Naive thymus-derived CD4-positive, alpha-beta T cell (primary cell): ENCODE measurements around the gene ZNF3. TPM values are rescaled to one million over a fixed set of nuclear protein-coding genes. Genes with fewer than 3 reads are reported as not detected.
A peak's percentile ranks its signal among the peaks of the same experiment; 100 is the strongest.

ENCODE experiments used
- ATAC-seq: fragments of 150-1000 bp; cut with Tn5 transposase; 2 replicates; pipeline ENCODE4 v1.10.0; 2021; ENCODE audit warnings: mild to moderate bottlenecking, moderate library complexity
- CTCF ChIA-PET: fragments of 350-600 bp; sonication (Branson Sonifier 250); formaldehyde crosslinking; loops from one replicate; lab custom pipeline; 2021; ENCODE audit warnings: antibody characterized with exemption; lab: Charles Lee
- POLR2A ChIA-PET: fragments of 350-600 bp; sonication (Branson Sonifier 250); formaldehyde crosslinking; loops from one replicate; lab custom pipeline; 2021; ENCODE audit warnings: antibody characterized with exemption, inconsistent platforms; lab: Charles Lee
- DNase-seq, 9 donors: peaks; one replicate each; pipeline versions ENCODE4 v3.0.0 to v3.0.0-alpha.2; 2020 to 2022; ENCODE audit warnings: mixed read lengths in 1 of 9
- H3K27ac ChIP-seq: one replicate; pipeline ENCODE4 v1.7.0; 2013; ENCODE audit warnings: mild to moderate bottlenecking, low read depth, low read length, moderate library complexity
- H3K27me3 ChIP-seq, 2 donors: one replicate each; pipeline ENCODE4 v1.7.0; 2013; ENCODE audit warnings: low read length in 2 of 2, mild to moderate bottlenecking in 2 of 2, moderate library complexity in 2 of 2; ENCODE audit not compliant: control insufficient read depth in 2 of 2, insufficient read depth in 2 of 2
- H3K36me3 ChIP-seq, 3 experiments: 1 replicate in 2 of 3; 2 replicates in 1 of 3; pipeline ENCODE4 v1.7.0; 2013; ENCODE audit warnings: low read length in 3 of 3, mild to moderate bottlenecking in 3 of 3, moderate library complexity in 1 of 3; ENCODE audit not compliant: insufficient read depth in 3 of 3, control insufficient read depth in 2 of 3
- H3K4me1 ChIP-seq, 2 donors: one replicate each; pipeline ENCODE4 v1.7.0; 2013; ENCODE audit warnings: low read length in 2 of 2, mild to moderate bottlenecking in 2 of 2, moderate library complexity in 1 of 2; ENCODE audit not compliant: control insufficient read depth in 2 of 2, insufficient read depth in 2 of 2
- H3K4me3 ChIP-seq: 2 replicates; pipeline ENCODE4 v1.7.0; 2013; ENCODE audit warnings: mild to moderate bottlenecking, low read length
- H3K9me3 ChIP-seq, 3 experiments: 1 replicate in 2 of 3; 2 replicates in 1 of 3; pipeline ENCODE4 v1.7.0; 2013; ENCODE audit warnings: low read length in 3 of 3; ENCODE audit not compliant: control insufficient read depth in 2 of 3
- H3K27ac Mint-ChIP-seq, 9 donors: one replicate each; pipeline ENCODE4 v1.8.0; 2020 to 2022; ENCODE audit warnings: mixed read lengths in 9 of 9, mild to moderate bottlenecking in 8 of 9, moderate library complexity in 5 of 9, inconsistent platforms in 2 of 9
- H3K27me3 Mint-ChIP-seq, 5 donors: one replicate each; pipeline ENCODE4 v1.8.0; 2021 to 2022; ENCODE audit warnings: mixed read lengths in 5 of 5, mild to moderate bottlenecking in 1 of 5
- H3K36me3 Mint-ChIP-seq, 5 donors: one replicate each; pipeline ENCODE4 v1.8.0; 2020 to 2022; ENCODE audit warnings: mixed read lengths in 5 of 5, mild to moderate bottlenecking in 3 of 5, inconsistent platforms in 1 of 5
- H3K4me1 Mint-ChIP-seq, 7 donors: one replicate each; pipeline ENCODE4 v1.8.0; 2020 to 2022; ENCODE audit warnings: mixed read lengths in 7 of 7, mild to moderate bottlenecking in 3 of 7, inconsistent platforms in 1 of 7
- H3K4me3 Mint-ChIP-seq, 10 donors: one replicate each; pipeline ENCODE4 v1.8.0; 2020 to 2022; ENCODE audit warnings: mild to moderate bottlenecking in 10 of 10, mixed read lengths in 10 of 10, moderate library complexity in 6 of 10, inconsistent platforms in 2 of 10
- H3K9me3 Mint-ChIP-seq, 11 donors: one replicate each; pipeline ENCODE4 v1.8.0; 2020 to 2022; ENCODE audit warnings: mixed read lengths in 11 of 11, mild to moderate bottlenecking in 4 of 11, inconsistent platforms in 1 of 11, moderate library complexity in 1 of 11
- intact Hi-C, 2 donors: fragments of 100-400 bp; cut with micrococcal nuclease; formaldehyde crosslinking; loops; one replicate each; pipeline ENCODE4 v1.15.1; 2023
- polyA plus RNA-seq, 2 donors: library from polyadenylated mRNA; unstranded; fragments of 300-500 nt; fragmentation: Illumina TruSeq; gene quantifications; one replicate each; pipeline ENCODE4 v1.2.3, GENCODE V29; 2021
- total RNA-seq, 6 experiments: library from RNA in 5 of 6; stranded (reverse) in 5 of 6; gene quantifications; 1 replicate in 5 of 6; 2 replicates in 1 of 6; pipeline ENCODE4 v1.2.3 and lab custom pipeline; 2021 to 2026

The ZNF3 gene
- total and polyA plus RNA-seq, 7 experiments from 2014 or later, result 20.3 to 48.0 (median 35.0) TPM

DNA sequence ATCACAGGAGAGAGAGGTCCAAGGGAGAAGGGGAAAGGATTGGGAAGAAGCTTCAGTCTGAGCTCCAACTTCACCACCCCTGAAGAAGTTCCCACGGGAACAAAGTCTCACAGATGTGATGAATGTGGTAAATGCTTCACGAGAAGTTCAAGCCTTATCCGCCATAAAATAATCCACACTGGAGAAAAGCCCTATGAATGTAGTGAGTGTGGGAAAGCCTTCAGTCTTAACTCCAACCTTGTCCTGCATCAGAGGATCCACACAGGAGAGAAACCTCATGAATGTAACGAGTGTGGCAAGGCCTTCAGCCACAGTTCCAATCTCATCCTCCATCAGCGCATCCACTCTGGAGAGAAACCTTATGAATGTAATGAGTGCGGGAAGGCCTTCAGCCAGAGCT is 48.0 kb downstream of the ZNF3 start:
- H3K4me3 ChIP-seq, result no peak overlapping the region
- Mint-ChIP-seq H3K9me3 (no peaks in the 10 kb centered on the region), H3K27ac (peak overlapping the region in 1 of 9 donors; percentile 5), H3K4me1 (peaks cover 0 to 3% (median 0%) of the 10 kb centered on the region in 7 donors), H3K27me3 (no peaks in the 10 kb centered on the region), H3K36me3 (peaks cover 14 to 60% (median 41%) of the 10 kb centered on the region in 5 donors), H3K4me3 (no peak overlapping the region)
- H3K9me3 ChIP-seq, result no peaks in the 10 kb centered on the region
- H3K27me3 ChIP-seq, result no peaks in the 10 kb centered on the region
- ATAC-seq, result no peak
- H3K27ac ChIP-seq, result no peak overlapping the region
- CTCF ChIA-PET, result interaction anchor here (0.6 kb wide), 1 partner anchor 665 kb away, joined by 3 read pairs; no protein-coding TSS in a partner anchor
- no peak for DNase-seq
- POLR2A ChIA-PET, result interaction anchor here (1.2 kb wide), 1 partner anchor 16 kb away, joined by 4 read pairs; no protein-coding TSS in a partner anchor
- peaks cover 6 to 63% (median 14%) of the 10 kb centered on the region in 3 experiments for H3K36me3 ChIP-seq
- intact Hi-C loops, result no loop called here
- no peaks in the 10 kb centered on the region for H3K4me1 ChIP-seq

- ChIA-PET CTCF (no interaction called here), POLR2A (interaction anchor here (0.6 kb wide), 1 partner anchor 14 kb away, joined by 3 read pairs; no protein-coding TSS in a partner anchor)
- Mint-ChIP-seq H3K4me3 (no peak overlapping the region), H3K4me1 (peaks cover 0 to 9% (median 0%) of the 10 kb centered on the region in 7 donors), H3K27ac (no peak overlapping the region), H3K9me3 (no peaks in the 10 kb centered on the region), H3K36me3 (peaks cover 6 to 44% (median 32%) of the 10 kb centered on the region in 5 donors), H3K27me3 (no peaks in the 10 kb centered on the region)
- no peak for DNase-seq
- H3K9me3 ChIP-seq, result no peaks in the 10 kb centered on the region
- no peaks in the 10 kb centered on the region for H3K27me3 ChIP-seq
- intact Hi-C loops, result no loop called here
- no peak overlapping the region for H3K27ac ChIP-seq
- ATAC-seq, result no peak
- H3K36me3 ChIP-seq, result peaks cover 8 to 72% (median 12%) of the 10 kb centered on the region in 3 experiments
- no peak overlapping the region for H3K4me3 ChIP-seq
- H3K4me1 ChIP-seq, result no peaks in the 10 kb centered on the region
Measured at GRCh38 chr7:100029596-100029995, 51.9 kb downstream of the ZNF3 start.

DNA sequence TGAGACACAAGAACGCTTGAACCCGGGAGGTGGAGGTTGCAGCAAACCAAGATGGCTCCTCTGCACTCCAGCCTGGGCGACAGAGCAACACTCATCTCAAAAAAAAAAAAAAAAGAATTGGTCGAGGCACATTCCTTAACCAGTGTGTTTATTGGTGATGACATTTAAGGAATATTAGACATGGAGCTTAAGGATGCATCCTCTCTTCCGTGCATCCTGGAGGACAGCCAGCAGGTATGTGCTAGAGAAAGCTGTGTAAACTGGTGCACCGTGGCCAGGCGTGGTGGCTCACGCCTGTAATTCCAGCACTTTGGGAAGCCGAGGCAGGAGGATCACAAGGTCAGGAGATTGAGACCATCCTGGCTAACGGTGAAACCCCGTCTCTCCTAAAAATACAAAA is 54.3 kb downstream of the ZNF3 start:
- no peaks in the 10 kb centered on the region for H3K9me3 Mint-ChIP-seq
- H3K27ac ChIP-seq, result no peak overlapping the region
- H3K9me3 ChIP-seq, result no peaks in the 10 kb centered on the region
- H3K4me3 Mint-ChIP-seq, result no peak overlapping the region
- H3K27me3 ChIP-seq, result no peaks in the 10 kb centered on the region
- ChIA-PET CTCF (no interaction called here), POLR2A (interaction anchor here (0.7 kb wide), 1 partner anchor 72 kb away, joined by 3 read pairs; no protein-coding TSS in a partner anchor)
- peaks cover 10 to 35% (median 20%) of the 10 kb centered on the region in 5 donors for H3K36me3 Mint-ChIP-seq
- DNase-seq, result no peak
- no peak for ATAC-seq
- peaks cover 15 to 75% (median 16%) of the 10 kb centered on the region in 3 experiments for H3K36me3 ChIP-seq
- no peaks in the 10 kb centered on the region for H3K27me3 Mint-ChIP-seq
- H3K4me3 ChIP-seq, result no peak overlapping the region
- H3K4me1 Mint-ChIP-seq, result peaks cover 0 to 14% (median 0%) of the 10 kb centered on the region in 7 donors
- H3K4me1 ChIP-seq, result no peaks in the 10 kb centered on the region
- intact Hi-C loops, result no loop called here
- H3K27ac Mint-ChIP-seq, result no peak overlapping the region

DNA sequence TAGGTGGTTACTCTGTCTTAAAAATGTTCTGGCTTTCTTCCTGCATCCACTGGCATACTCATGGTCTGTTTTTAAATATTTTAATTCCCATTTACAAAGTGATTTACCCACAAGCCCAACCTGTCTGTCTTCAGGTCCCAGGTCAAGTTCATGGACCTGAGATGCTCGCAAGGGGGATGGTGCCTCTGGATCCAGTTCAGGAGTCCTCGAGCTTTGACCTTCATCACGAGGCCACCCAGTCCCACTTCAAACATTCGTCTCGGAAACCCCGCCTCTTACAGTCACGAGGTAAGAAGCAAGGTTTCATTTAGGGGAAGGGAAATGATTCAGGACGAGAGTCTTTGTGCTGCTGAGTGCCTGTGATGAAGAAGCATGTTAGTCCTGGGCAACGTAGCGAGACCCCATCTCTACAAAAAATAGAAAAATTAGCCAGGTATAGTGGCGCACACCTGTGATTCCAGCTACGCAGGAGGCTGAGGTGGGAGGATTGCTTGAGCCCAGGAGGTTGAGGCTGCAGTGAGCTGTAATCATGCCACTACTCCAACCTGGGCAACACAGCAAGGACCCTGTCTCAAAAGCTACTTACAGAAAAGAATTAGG is 57.4 kb downstream of the ZNF3 start:
- H3K36me3 Mint-ChIP-seq, result peaks cover 4 to 17% (median 10%) of the 10 kb centered on the region in 5 donors
- no peak for ATAC-seq

GRCh38 chr7:100023526-100023925 is 58.0 kb downstream of the ZNF3 start:
- Histone ChIP-seq H3K27me3 (no peaks in the 10 kb centered on the region), H3K4me3 (no peak overlapping the region), H3K4me1 (no peaks in the 10 kb centered on the region), H3K9me3 (no peaks in the 10 kb centered on the region), H3K27ac (no peak overlapping the region), H3K36me3 (peaks cover 15 to 58% (median 16%) of the 10 kb centered on the region in 3 experiments)
- Mint-ChIP-seq H3K27ac (no peak overlapping the region), H3K4me3 (no peak overlapping the region), H3K4me1 (peaks cover 8 to 35% (median 23%) of the 10 kb centered on the region in 7 donors), H3K36me3 (peaks cover 4 to 17% (median 10%) of the 10 kb centered on the region in 5 donors), H3K9me3 (peaks cover 0 to 1% (median 0%) of the 10 kb centered on the region in 11 donors), H3K27me3 (no peaks in the 10 kb centered on the region)
- intact Hi-C loops, result no loop called here
- ATAC-seq (no peak), DNase-seq (no peak)
- ChIA-PET CTCF (no interaction called here), POLR2A (no interaction called here)

More for the DNA sequence above, 57.4 kb downstream of the ZNF3 start:
- DNase-seq, result no peak
- H3K27ac ChIP-seq, result no peak overlapping the region
- H3K4me1 ChIP-seq, result no peaks in the 10 kb centered on the region
- Mint-ChIP-seq H3K4me3 (no peak overlapping the region), H3K9me3 (peaks cover 0 to 1% (median 0%) of the 10 kb centered on the region in 11 donors), H3K27ac (peak overlapping the region in 1 of 9 donors; percentile 32), H3K27me3 (no peaks in the 10 kb centered on the region), H3K4me1 (peaks cover 8 to 30% (median 18%) of the 10 kb centered on the region in 7 donors)
- no peak overlapping the region for H3K4me3 ChIP-seq
- ChIA-PET POLR2A (interaction anchor here (1.0 kb wide), 1 partner anchor 57 kb away, joined by 3 read pairs; no protein-coding TSS in a partner anchor), CTCF (no interaction called here)
- intact Hi-C loops, result no loop called here
- peaks cover 15 to 58% (median 16%) of the 10 kb centered on the region in 3 experiments for H3K36me3 ChIP-seq
- no peaks in the 10 kb centered on the region for H3K9me3 ChIP-seq
- H3K27me3 ChIP-seq, result no peaks in the 10 kb centered on the region

DNA sequence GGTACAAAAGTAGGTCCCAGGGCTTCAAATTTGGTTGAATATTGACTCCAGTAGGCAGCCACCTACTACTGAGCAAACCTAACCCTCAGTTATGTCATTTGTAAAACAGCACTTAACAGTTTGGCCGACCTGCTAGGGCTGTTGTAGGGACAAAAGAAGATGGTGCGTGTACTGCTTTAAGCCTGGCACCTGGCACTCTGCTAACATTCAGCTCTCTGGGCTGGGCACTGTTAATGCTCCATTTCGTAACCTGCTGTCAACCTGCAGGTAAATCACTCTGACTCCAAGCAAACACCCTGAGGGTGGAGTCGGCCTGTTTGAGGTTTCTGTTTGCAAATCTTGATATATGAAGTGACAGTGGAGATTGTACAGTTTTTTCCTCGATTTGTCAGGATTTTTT is 58.9 kb downstream of the ZNF3 start:
- H3K4me1 Mint-ChIP-seq, result peaks cover 8 to 40% (median 33%) of the 10 kb centered on the region in 7 donors
- H3K27me3 ChIP-seq, result no peaks in the 10 kb centered on the region
- peaks cover 15 to 55% (median 16%) of the 10 kb centered on the region in 3 experiments for H3K36me3 ChIP-seq
- no peak for ATAC-seq
- no peaks in the 10 kb centered on the region for H3K9me3 ChIP-seq
- no peak overlapping the region for H3K4me3 Mint-ChIP-seq
- ChIA-PET POLR2A (interaction anchor here (1.8 kb wide), 1 partner anchor 27 kb away, joined by 8 read pairs; the partner anchor contains the start of gene ZSCAN21), CTCF (no interaction called here)
- H3K9me3 Mint-ChIP-seq, result peaks cover 0 to 1% (median 0%) of the 10 kb centered on the region in 11 donors
- intact Hi-C loops, result no loop called here
- no peaks in the 10 kb centered on the region for H3K27me3 Mint-ChIP-seq
- no peak overlapping the region for H3K27ac Mint-ChIP-seq
- no peak for DNase-seq
- H3K4me3 ChIP-seq, result no peak overlapping the region
- H3K4me1 ChIP-seq, result peaks cover 2 to 5% of the 10 kb centered on the region in 2 donors
- H3K36me3 Mint-ChIP-seq, result peaks cover 4 to 21% (median 10%) of the 10 kb centered on the region in 5 donors
- H3K27ac ChIP-seq, result no peak overlapping the region
